C4-2B (cell line): Measurements from ENCODE around the gene FAM133A.

Experiments
- CTCF ChIP-seq: fragments of 450-650 bp; conservative IDR thresholded peaks from 2 replicates; pipeline ENCODE4 v1.5.1; 2017; ENCODE audit warnings: mild to moderate bottlenecking
- ZFX ChIP-seq: fragments of 450-650 bp; IDR thresholded peaks from 2 replicates; pipeline ENCODE4 v1.6.1; 2017

- no peak for TF ChIP-seq CTCF
- TF ChIP-seq ZFX = no peak
These were observed 86.2 kb downstream of the FAM133A start for GRCh38 chrX:93760163-93760562.
